IPS-11a (cell line): ENCODE results near the gene GPATCH8.
"Not testable (repeated sequence)": the region's sequence is repeated elsewhere in the genome, so short reads cannot be mapped to it uniquely, and the experiment has no call there.

ENCODE experiments used
- H3K4me3 ChIP-seq: one replicate; pipeline ENCODE4 v1.5.1; 2013; ENCODE audit warnings: low read depth, low read length, control low read depth

GPATCH8 gene

DNA sequence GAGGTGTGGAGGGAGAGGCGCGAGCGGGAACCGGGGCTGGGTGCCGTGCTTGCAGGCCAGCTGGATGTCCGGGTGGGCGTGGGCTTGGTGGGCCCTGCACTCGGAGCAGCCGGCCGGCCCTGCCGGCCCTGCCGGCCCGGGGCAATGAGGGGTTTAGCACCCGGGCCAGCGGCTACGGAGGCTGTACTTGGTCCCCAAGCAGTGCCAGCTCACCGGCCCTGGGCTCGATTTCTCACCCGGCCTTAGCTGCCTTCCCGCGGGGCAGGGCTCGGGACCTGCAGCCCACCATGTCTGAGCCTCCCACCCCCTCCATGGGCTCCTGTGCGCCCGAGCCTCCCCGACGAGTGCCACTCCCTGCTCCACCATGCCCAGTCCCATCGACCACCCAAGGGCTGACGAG lies 24.7 kb upstream of the GPATCH8 start:
- no peak overlapping the region for H3K4me3 ChIP-seq

DNA sequence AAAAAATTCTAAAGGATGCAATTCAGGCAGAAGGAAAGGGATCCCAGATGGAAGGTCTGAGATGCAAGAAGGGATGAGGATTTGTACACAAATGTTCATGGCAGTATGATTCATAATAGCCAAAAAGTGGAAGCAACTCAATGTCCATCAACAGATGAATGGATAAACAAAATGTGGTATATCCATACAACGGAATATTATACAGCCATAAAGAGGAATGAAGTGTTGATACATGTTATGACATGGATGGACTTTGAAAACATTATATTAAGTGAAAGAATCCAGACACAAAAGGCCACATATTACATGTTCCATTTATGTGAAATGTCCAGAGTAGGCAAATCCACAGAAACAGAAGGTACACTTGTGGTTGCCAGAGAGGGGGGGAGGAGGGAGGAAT lies 23.9 kb upstream of the GPATCH8 start:
- no peak overlapping the region for H3K4me3 ChIP-seq

DNA sequence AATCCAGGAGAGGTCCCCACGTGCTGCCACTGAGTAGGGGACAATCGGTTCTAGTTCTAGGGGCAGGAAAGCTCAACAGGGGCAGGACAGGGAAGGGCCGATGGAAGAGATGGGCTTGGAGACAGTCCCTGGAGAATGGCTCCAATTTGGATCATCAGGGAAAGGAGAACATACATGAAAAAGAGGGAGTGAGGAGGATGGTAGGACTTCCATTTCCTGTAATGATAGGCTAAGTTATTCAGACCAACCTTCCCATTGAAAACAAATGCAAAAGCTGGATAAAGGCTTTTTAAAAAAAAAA lies 20.4 kb upstream of the GPATCH8 start:
- no peak overlapping the region for H3K4me3 ChIP-seq

DNA sequence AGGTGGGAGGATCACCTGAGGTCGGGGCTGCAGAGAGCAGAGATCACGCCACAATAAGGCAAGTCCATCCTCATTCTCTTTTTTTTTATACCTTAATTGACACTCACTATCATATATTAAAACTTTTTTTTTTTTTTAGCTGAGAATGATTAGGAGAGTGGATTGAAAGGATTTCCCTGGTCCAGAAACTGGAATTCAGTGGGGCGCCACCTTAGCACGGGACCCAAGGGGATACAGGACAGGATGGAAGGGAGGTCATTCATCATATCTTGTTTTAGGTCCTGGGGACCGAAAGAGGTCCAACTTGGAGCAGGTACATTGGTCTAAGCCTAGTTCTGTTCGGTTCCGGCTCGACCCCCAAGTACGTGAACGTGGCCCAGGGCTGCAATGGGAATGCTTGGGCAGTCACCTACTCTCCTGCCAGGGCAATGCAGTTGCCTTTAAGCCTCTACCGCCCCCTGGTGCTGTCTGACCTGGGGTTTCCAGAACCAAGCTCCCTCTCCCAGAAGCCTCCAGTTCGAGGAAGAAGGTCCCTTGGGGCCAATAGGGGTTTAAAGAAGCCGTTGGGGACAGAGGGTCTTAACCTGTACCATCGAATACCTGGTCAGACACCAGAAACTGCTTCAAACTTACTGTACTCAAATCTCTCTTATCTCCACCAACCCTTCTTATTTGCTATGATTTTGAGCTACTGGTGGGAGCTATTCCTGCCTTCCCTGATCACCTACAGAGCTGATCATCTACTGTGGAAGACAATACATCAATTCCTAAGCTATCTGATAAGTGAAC lies 19.9 kb upstream of the GPATCH8 start:
- H3K4me3 ChIP-seq: no peak overlapping the region

DNA sequence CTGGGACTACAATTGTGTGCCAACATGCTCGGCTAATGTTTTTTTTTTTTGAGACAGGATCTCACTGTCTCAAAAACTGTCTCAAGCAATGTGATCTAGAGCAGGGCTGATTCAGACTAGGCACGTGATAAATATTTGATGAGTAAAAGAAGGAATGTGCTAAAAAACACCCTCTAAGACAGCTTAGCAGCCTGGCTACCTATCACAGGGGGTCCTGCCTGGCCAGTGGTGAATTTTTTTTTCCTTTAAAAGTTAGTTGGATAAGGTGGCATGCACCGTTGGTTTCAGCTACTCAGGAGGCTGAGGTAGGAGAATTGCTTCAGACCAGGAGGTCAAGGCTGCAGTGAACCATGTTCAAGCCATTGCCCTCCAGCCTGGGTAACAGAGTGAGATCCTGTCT lies 14.8 kb upstream of the GPATCH8 start:
- H3K4me3 ChIP-seq: no peak overlapping the region

DNA sequence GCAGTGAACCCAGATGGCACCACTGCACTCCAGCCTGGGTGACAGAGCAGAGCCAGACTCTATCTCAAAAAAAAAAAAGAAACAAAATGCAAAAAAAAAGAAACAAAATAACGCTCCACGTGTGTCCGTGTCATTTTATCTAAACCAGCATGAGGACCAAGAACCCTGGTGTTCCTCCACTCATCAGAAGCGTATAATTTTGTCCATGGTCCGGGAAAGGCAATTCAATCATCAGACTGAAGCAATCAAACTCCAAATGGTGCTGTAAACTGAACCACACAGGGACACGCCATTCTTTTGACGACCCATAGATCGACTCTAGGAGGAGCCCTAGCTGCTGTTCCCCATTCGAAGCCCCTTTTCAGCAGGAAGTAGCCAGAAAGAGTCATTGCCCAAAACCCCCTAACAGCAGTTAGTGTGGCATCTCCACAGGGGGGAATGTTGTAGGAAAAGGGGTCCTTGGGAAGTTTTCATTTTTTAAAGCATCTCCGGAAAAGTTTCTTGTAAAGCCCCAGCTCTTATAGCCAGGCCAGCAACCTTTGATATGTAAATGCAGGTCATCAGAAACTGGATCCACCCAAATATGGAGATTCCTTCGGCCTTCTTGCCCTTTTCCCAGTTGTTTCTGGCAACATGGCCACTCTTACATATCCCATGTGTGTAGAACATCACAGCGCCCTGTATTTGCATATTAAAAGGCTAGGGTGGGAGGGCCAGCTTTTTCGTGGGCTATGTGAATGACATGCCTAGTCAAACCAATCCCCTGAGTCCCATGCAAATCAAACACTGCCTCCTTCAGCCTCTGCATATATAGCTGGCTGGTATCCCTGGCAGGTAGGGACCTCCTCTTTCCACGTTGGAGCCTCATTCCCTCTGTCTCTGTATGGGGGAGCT lies 8.3 kb upstream of the GPATCH8 start:
- H3K4me3 ChIP-seq: not testable (repeated sequence)

DNA sequence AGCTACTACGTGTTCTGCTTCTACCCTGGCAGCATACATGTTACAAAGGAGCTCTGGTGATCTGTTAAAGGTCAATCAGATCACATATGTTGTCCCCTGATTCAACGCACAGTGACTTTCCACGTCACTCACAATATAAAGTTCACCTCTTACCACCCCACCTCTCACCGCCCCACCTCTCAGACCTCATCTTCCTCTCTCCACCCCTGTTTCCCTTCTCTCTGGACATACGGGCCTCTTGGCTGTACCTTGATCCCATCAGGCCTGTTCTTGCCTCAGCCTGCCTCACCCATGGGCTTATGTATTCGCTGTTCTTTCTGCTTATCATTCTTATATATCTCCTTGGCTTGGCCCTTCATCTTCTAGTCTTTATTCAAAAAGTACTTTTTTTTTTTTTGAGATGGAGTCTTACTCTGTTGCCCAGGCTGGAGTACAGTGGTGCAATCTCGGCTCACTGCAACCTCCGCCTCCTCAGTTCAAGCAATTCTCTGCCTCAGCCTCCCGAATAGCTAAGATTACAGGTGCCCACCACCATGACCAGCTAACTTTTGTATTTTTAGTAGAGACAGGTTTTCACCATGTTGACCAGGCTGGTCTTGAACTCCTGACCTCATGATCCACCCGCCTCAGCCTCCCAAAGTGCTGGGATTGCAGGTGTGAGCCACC lies 3.9 kb upstream of the GPATCH8 start:
- not testable (repeated sequence) for H3K4me3 ChIP-seq

DNA sequence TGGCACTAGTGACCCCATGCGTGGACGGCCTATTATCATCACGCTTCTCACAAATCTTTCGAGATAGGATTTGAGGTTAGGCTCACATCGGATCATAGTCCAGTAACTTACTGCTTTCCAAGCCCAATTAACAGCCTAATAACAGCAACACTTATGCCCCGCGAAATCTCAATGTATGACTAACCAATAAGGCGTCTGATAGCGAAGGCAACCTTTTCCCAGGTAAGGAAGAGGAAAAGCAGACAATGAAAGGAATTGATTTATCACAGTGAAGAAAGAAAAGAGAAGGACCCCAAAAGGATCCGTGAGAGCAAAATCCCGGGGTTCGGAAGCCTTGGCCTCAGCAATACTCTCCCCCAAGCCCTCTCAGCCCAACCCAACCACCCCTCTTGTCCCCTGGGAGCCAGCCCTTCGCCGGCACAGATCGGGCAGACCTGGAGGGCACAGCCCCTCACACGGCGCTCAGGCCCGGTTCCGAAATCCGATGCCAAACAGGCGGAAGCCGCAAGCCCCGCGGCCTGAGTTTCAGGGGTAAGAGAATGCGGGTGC lies 534 bp downstream of the GPATCH8 start:
- peak overlapping the region; percentile 98 for H3K4me3 ChIP-seq

DNA sequence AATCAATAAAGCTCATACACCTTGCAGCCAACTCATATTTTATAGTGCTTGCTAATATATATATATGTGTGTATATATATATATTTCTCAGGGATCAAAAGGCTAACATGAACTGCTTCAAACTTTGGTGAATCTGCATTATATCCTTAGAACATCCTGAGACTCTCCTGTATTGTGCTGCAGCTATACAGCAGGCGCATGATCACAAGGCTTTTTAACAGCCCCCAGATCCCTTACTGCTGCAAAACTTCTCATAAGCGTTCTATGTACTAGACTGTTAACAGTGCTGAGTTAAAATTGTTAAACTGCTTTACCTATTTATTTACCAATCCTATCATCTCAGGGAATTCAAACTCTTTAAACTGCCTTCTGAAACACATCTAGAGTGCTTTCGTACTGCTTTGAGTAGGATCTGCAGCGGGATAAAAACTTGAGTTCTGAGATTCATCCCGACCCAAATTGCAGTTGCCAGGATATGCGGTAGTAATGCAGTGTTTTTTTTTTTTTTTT lies 1.3 kb downstream of the GPATCH8 start:
- H3K4me3 ChIP-seq: peak overlapping the region; percentile 98

DNA sequence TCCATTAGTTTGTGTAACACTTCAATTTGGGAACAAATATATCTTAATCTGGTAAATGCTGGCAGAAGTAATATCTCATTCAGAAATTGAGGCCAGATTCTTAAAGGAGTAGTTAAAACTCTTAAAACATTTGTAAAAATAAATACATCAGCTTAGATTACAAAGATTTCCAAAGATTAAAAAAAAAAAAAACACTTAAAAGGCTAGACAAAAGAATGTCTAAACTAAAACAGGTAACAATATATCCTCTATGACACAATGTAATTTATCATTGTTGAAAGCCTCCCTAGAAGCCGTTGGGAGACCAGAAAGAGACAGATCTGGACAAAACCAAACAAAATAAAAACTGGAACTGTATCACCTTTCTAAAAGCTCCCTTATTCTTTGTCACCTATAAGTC lies 3.5 kb downstream of the GPATCH8 start:
- no peak overlapping the region for H3K4me3 ChIP-seq

DNA sequence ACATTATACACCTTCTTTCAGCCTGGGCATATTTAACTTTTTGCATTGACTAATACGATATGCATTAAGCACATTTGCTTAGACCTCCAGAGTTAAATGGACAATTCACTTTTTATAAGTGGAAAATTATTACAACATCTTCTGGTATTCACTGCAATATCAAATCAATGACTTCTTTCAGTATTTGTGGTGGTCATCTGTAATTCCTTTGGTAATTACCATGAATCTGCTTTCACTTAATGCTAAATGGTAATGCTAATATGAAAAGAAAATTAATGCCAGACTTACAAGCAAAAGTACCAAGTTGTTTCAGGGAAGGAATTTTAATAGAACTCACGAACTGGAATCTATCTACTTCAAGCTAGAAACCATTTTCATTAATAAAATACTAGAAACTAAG lies 6.4 kb downstream of the GPATCH8 start:
- no peak overlapping the region for H3K4me3 ChIP-seq

DNA sequence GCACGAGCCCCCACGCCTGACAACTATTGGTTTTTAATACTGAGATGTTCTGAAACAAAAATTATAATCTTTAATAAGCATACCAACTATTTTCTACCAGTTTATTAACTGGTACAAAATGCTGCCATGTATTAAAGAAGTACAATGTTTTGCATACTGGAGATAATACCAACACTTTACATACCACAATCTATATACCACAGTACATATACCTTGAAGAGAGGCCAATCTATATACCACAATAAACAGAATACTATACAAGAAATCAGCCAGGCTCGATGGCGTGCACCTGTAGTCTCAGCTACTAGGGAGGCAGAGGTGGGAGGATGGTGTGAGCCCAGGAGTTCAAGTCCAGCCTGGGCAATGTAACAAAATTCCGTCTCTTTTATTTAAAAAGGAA lies 9.9 kb downstream of the GPATCH8 start:
- no peak overlapping the region for H3K4me3 ChIP-seq

DNA sequence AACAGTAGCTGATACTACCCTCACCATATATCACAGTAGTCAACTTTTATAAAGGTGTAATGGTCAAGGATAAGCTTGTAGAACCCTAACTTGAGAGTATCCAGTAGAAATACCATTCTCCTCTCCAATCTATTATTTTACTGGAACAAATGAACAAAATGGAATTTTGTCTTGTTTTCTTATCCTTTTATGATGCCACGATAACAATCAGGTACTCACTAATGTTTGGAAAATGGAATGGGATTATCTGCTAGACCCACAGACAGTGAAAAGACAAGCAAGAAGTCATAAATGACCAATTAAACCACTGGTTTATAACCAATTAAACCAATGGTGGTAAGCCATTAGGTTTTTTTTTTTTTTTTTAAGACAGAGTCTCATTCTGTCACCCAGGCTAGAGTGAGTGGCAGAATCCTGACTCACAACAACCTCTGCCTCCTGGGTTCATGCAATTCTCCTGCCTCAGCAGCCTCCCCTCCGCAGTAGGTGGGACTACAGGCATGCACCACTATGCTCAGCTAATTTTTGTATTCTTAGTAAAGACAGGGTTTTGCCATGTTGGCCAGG lies 10.4 kb downstream of the GPATCH8 start:
- no peak overlapping the region for H3K4me3 ChIP-seq

DNA sequence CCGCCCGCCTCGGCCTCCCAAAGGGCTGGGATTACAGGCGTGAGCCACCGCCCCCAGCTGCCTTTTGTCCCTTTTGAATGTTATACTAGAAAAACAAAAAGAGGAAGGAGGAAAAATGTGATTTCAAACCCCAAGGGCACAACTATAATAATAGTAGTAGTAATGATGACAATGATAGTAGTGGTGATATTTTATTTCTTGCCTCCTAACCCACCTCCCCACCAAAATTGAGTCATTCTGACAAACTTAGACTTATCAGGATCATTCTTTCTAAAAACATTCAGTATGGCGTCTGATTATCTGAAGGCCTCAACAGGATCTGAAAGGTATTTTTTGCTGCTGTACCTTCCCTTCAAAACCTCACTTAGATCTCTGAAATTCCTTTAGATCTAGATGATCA lies 13.6 kb downstream of the GPATCH8 start:
- no peak overlapping the region for H3K4me3 ChIP-seq

DNA sequence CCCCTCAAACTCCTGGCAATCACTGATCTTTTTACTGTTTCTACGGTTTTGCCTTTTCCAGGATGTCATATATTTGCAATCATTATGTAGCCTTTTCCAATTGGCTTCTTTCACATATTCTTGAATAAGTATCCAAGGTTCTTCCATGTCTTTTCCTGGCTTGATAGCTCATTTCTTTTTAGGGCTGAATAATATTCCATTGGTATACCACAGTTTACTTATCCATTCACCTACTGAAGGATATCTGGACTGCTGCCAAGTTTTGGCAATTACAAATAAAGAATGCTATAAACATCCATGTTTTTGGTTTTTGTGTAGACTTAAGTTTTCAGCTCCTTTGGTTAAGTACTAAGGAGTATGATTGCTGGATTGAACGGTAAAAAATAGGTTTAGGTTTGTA lies 16.0 kb downstream of the GPATCH8 start:
- no peak overlapping the region for H3K4me3 ChIP-seq

DNA sequence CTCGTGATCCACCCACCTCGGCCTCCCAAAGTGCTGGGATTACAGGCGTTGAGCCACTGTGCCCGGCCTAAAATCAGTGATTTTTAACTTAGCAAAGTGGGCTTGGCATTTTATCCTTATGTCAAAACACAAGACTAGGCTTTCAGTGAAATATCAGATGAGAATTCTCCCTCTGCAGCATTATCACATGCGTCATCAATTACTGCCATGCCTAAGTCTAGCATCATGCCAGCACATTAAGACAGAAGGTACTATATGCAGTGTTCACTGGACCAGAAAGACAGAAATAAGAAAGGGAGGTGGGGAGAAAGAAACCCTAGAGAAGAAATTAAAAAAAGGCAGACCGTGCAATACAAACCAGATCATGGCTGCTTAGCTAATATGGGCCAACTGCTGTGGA lies 29.8 kb downstream of the GPATCH8 start:
- no peak overlapping the region for H3K4me3 ChIP-seq

DNA sequence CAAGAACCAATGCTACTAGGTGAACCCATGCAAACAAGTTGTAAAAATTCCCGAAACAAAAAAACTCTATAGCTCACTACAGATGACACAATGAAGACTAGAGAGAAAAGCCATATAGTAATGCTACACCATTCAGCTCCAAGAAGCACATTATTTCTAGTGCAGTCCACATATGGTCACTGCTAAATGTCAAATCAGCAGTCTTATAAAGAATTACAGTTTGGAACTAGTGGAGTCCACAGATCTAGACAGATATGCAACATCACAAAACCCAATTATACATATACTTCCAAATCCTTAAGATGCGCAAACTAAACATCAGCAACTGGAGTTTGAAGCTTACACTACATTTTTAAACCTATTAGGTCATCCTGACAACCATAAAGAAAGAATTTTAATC lies 33.5 kb downstream of the GPATCH8 start:
- no peak overlapping the region for H3K4me3 ChIP-seq

DNA sequence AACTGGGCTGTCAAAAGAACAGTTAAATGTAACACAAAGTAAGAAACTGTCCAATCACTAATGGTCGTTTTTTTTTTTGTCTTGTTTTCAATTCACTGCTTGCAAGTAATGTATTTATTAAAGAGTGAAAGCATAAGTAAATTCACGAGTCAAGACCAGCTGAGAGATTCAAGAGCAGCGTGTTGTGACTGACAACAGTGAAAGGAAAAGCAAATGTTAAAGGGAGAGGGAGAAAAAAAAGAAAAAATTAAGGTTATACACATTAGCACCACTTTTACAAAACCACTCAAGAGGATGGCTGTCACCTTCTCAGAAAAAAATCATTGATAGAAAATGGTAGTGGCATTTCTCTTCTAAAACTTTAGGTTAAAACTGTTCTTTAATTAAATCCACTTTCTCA lies 36.1 kb downstream of the GPATCH8 start:
- H3K4me3 ChIP-seq: no peak overlapping the region

DNA sequence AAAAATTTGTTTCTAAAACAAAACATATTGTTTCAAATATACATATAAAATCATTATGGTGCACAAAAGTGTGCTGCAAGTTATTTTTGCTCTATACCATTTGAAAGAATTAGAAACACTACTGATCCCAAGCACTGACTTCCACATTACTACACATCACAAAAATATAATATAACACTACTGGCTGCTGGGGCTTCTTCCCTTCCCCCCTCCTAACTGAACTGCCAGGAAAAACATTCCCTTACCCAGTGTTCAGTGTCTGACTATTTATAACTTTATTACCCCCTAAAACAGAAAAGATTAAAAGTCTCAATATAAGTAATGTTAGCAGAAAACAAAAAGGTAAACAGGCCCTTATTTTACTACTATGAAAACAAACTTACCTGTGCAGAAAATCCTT lies 36.9 kb downstream of the GPATCH8 start:
- H3K4me3 ChIP-seq: no peak overlapping the region

DNA sequence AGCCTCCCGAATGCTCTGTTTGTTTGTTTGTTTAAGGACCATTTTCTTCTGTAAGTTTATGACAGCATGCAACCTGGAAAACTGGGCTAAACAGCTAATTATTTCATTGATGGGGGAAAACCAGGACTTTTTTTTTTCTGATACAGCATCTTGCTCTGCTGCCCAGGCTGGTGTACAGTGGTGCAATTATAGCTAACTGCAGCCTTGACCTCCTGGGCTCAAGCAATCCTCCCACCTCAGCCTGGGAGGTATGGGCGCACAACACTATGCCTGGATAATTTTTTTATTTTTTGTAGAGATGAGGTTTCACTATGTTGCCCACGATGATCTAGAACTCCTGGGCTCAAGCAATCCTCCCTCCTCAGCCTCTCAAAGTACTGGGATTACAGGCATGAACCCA lies 37.3 kb downstream of the GPATCH8 start:
- H3K4me3 ChIP-seq: no peak overlapping the region

DNA sequence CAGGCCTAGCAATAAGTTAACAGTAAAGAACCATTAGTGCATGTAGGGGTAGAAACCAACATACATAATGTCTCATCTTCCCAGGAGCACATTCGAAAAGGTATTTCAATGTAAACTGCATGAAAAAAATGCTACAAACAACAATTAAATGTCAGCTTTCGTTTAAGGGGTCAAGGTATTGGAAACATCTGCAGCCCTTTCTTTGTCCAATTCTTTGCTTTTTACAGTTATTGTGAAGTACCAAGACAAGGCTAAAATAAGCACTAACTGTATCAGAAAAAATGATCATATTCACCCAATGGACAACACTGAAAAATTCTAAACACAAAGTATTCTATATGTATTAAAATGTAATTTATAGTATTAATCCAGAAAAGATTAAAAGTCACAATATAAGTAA lies 37.9 kb downstream of the GPATCH8 start:
- no peak overlapping the region for H3K4me3 ChIP-seq
